GM18868 (cell line): Measurements from ENCODE around the gene ZDHHC24.
"Not testable (repeated sequence)": the region's sequence is repeated elsewhere in the genome, so short reads cannot be mapped to it uniquely, and the experiment has no call there.

Experiments used
- ATAC-seq: cut with Tn5 transposase; IDR thresholded peaks from one replicate; pipeline ENCODE4 v1.9.1; 2021; ENCODE audit warnings: mild to moderate bottlenecking, moderate library complexity; ENCODE audit not compliant: unreplicated experiment

The ZDHHC24 gene

GRCh38 chr11:66546966-66547661 is 1.3 kb upstream of the ZDHHC24 start:
- no peak for ATAC-seq

- ATAC-seq = no peak
Observed at GRCh38 chr11:66546368-66546965, 619 bp upstream of the ZDHHC24 start, which contains the start of gene ACTN3. Gene ACTN3 (plus strand): TSS chr11:66546903. CDS start chr11:66546938, 35 bp downstream.

GRCh38 chr11:66544952-66545351 is 896 bp downstream of the ZDHHC24 start:
- not testable (repeated sequence) for ATAC-seq

- ATAC-seq = no peak
Observed at GRCh38 chr11:66543263-66544107, 2.4 kb downstream of the ZDHHC24 start.

GRCh38 chr11:66542362-66542761 is 3.5 kb downstream of the ZDHHC24 start:
- no peak for ATAC-seq

- no peak for ATAC-seq
Observed at GRCh38 chr11:66541892-66542291, 4.0 kb downstream of the ZDHHC24 start.

- not testable (repeated sequence) for ATAC-seq
Observed at GRCh38 chr11:66540598-66540997, 5.2 kb downstream of the ZDHHC24 start.

- no peak for ATAC-seq
Observed at GRCh38 chr11:66539870-66540213, 6.0 kb downstream of the ZDHHC24 start.

GRCh38 chr11:66539170-66539869 is 6.5 kb downstream of the ZDHHC24 start:
- no peak for ATAC-seq

GRCh38 chr11:66532784-66533183 is 13.1 kb downstream of the ZDHHC24 start:
- no peak for ATAC-seq

- no peak for ATAC-seq
Observed at GRCh38 chr11:66531841-66532240, 14.0 kb downstream of the ZDHHC24 start.

- no peak for ATAC-seq
Observed at GRCh38 chr11:66530927-66531709, 14.7 kb downstream of the ZDHHC24 start.

GRCh38 chr11:66529655-66530054 is 16.2 kb downstream of the ZDHHC24 start:
- no peak for ATAC-seq

GRCh38 chr11:66529069-66529468 is 16.8 kb downstream of the ZDHHC24 start:
- no peak for ATAC-seq

- ATAC-seq = no peak
Observed at GRCh38 chr11:66524304-66525040, 21.4 kb downstream of the ZDHHC24 start.

- ATAC-seq = no peak
Observed at GRCh38 chr11:66523611-66524010, 22.2 kb downstream of the ZDHHC24 start.

- no peak for ATAC-seq
Observed at GRCh38 chr11:66510990-66511339, 34.9 kb downstream of the ZDHHC24 start.

- ATAC-seq = peak; percentile 72
Observed at GRCh38 chr11:66510271-66510989, 35.4 kb downstream of the ZDHHC24 start, which contains the start of gene BBS1. Gene BBS1 (plus strand): TSS chr11:66510635. CDS start chr11:66510660, 25 bp downstream.

GRCh38 chr11:66509131-66509561 is 36.7 kb downstream of the ZDHHC24 start:
- ATAC-seq = no peak
